Astrocyte (in vitro differentiated cells and primary cell): ENCODE results near the gene TJP1.

Experiments
- CTCF ChIP-seq: IDR thresholded peaks from 2 replicates; pipeline ENCODE4 v1.5.1; 2011; ENCODE audit warnings: low read depth, mild to moderate bottlenecking, inconsistent platforms, low read length, moderate library complexity; ENCODE audit not compliant: insufficient read depth
- EZH2 ChIP-seq: IDR thresholded peaks from 2 replicates; pipeline ENCODE4 v1.6.1; 2012; ENCODE audit warnings: mild to moderate bottlenecking, low read length, inconsistent platforms; ENCODE audit not compliant: insufficient read depth

- TF ChIP-seq CTCF (no peak), EZH2 (no peak)
These were observed 4.9 kb upstream of the TJP1 start for GRCh38 chr15:29826908-29827820.
